ENCODE data around the gene SIRT3.
A peak's percentile ranks its signal among the peaks of the same experiment; 100 is the strongest.
"Not testable (repeated sequence)": the region's sequence is repeated elsewhere in the genome, so short reads cannot be mapped to it uniquely, and the experiment has no call there.

Gene SIRT3

GRCh38 chr11:240315-240714 lies 4.2 kb upstream of the SIRT3 start:
- no peak for DNase-seq (ENCODE audit: low read depth in 3 of 3)

GRCh38 chr11:238346-238745 lies 2.2 kb upstream of the SIRT3 start:
- not testable (repeated sequence) for DNase-seq (ENCODE audit: low read depth in 3 of 3)

GRCh38 chr11:236774-237767 lies 929 bp upstream of the SIRT3 start, which contains the start of gene PSMD13:
Gene PSMD13, plus strand, starts transcription at chr11:236976. Its CDS starts 74 bp downstream, at chr11:237050.
- DNase-seq (ENCODE audit: low read depth in 3 of 3), result peak; percentile 85 to 91 (median 85)

GRCh38 chr11:235609-235996 lies 539 bp downstream of the SIRT3 start:
- peak in 2 of 3 donors; percentile 36 to 66 for DNase-seq (ENCODE audit: low read depth in 3 of 3)

GRCh38 chr11:235180-235579 lies 962 bp downstream of the SIRT3 start:
- no peak for DNase-seq (ENCODE audit: low read depth in 3 of 3)

- DNase-seq (ENCODE audit: low read depth in 3 of 3), result no peak
Observed at GRCh38 chr11:232783-233565, 3.2 kb downstream of the SIRT3 start.

DNA sequence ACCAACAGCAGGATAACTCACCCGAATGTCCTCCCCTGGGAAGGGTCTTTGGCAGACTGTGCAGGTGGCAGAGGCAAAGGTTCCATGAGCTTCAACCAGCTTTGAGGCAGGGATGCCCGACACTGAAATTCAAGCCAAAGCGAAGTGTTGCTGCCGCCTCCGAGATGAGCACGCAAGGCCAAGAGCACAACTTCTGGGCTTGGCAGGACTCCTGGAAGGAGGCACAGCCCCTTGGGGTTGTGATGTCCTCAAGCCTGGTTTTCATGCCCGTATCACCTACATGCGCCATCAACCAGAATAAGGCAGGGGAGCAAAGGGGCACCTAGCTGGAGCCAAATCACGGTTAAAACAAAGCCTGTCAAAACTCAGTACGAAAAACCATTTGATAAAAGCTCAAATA lies 5.7 kb downstream of the SIRT3 start:
- DNase-seq (ENCODE audit: low read depth in 3 of 3), result no peak

GRCh38 chr11:227824-228379 lies 8.2 kb downstream of the SIRT3 start:
- no peak for DNase-seq (ENCODE audit: low read depth in 3 of 3)

DNA sequence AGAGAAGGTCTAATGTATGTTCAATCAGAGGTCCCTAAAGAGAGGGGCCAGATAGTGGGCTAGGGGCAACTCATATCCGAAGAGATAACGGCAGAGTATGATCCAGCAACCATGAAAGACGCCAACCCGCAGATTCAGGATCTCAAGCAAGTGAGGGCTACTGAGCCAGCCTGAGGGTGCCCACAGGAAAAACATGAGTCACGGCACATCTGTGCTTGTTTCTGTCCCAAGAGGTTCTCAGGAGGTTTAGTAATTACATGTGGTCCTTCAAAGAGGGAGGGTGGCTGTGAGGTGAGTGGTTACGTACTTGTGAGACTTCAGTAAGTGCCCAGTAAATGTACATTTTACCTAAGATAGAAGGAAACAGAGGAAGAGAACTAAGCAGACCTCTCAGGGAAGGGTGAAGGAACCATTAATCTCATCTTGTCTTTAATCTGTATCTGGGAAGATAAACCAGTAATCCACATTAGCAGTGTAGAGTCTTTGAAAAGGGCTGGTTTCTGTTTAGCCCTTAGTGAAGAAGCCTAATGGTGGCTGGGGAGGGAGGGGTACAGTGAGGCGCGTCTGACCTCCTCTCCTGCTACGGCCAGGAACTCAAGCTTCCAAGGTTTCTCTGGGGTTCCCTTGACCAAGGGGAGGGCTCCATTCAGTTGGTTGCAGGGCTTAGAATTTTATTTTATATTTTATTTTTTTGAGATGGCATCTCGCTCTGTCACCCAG lies 10.2 kb downstream of the SIRT3 start:
- no peak for DNase-seq (ENCODE audit: low read depth in 3 of 3)

GRCh38 chr11:224424-224823 lies 11.7 kb downstream of the SIRT3 start:
- no peak for DNase-seq (ENCODE audit: low read depth in 3 of 3)

DNA sequence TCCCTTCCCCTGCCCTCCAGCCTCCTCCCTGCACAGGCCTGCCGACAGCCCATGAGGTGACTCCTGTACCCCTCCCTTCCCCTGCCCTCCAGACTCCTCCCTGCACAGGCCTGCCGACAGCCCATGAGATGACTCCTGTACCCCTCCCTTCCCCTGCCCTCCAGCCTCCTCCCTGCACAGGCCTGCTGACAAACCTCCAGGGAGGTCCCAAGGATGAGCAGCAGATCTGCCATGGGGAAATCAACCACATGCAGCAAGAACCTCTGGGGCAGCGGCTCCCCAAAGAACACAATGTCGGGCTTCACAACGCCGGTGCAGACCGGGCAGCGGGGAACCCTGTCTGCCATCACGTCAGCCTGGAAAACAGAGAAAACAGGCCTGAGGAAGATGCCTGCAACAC lies 12.3 kb downstream of the SIRT3 start:
- DNase-seq (ENCODE audit: low read depth in 3 of 3), result no peak

GRCh38 chr11:223026-223789 lies 12.9 kb downstream of the SIRT3 start:
- DNase-seq (ENCODE audit: low read depth in 3 of 3), result no peak

- DNase-seq (ENCODE audit: low read depth in 3 of 3), result no peak
Observed at GRCh38 chr11:221998-222789, 13.9 kb downstream of the SIRT3 start.

DNA sequence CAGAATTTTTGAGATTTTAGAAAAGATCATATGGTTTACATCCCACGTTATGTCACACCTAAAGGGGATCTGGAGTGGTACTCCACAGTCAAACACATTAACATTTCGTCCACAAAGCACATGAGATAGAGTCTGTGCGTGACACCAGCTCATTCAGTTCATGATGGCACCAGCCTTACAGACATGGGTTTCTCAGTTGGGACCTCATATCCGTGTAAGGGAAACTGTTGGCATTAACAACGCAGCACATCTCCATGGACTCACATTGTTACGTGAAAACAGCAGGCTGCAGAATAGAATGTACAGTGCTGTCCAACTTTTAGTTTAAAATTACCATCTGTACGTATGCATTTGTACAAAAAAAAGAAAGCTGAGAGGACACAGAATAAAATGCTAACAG lies 14.6 kb downstream of the SIRT3 start:
- no peak for DNase-seq (ENCODE audit: low read depth in 3 of 3)

GRCh38 chr11:220641-221215 lies 15.4 kb downstream of the SIRT3 start:
- DNase-seq (ENCODE audit: low read depth in 3 of 3), result not testable (repeated sequence)

DNA sequence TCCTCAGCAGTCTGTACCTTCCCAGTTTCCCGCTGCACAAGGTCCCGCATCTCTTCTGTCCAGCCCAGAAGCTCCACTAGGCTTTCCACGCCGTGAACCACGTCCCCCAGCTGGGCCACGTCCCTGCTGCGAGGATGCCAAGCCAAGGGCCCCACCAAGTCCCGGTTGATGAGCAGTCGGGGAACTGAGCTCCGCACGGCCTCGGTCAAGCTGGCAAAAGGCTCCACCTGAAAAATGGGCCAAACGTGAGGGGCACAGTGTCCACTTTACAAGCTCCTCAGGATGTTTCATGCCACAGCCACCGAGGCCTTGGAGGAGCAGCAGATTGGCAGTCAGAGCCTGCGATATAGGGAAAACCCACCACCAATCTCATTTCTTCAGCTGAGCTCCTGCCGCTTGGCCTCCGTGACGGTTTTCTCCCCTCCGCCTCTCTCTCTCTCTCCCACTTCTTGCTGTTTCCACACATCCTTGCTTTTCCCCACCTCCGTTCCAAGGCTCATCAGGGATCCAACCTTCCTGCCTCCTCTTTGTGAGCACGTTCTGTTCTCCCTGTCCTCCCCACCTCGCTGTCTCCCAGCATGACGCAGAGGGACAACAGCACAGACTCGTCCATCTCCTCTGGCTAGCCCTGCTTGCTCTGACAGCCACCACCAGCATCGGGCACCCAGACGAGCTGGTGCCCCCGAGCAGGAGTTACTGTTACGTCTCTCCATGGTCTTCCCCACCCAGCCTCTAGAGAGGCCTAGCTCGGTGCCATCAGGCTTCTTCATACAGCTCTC lies 17.1 kb downstream of the SIRT3 start:
- no peak for DNase-seq (ENCODE audit: low read depth in 3 of 3)

DNA sequence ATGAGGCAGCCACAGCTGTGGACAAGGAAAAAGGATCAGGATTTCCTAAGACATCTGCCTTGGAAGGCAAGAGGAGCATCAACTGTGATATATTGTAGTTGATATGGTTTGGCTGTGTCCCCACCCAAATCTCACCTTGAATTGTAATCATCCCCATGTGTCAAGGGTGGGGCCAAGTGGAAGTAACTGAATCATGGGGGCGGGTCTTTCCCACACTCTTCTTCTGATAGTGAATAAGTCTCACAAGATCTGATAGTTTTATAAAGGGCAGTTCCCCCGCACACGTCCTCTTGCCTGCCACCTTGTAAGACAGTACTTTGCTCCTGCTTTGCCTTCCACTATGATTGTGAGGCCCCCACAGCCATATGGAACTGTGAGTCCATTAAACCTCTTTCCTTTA lies 18.4 kb downstream of the SIRT3 start:
- DNase-seq (ENCODE audit: low read depth in 3 of 3), result no peak

DNA sequence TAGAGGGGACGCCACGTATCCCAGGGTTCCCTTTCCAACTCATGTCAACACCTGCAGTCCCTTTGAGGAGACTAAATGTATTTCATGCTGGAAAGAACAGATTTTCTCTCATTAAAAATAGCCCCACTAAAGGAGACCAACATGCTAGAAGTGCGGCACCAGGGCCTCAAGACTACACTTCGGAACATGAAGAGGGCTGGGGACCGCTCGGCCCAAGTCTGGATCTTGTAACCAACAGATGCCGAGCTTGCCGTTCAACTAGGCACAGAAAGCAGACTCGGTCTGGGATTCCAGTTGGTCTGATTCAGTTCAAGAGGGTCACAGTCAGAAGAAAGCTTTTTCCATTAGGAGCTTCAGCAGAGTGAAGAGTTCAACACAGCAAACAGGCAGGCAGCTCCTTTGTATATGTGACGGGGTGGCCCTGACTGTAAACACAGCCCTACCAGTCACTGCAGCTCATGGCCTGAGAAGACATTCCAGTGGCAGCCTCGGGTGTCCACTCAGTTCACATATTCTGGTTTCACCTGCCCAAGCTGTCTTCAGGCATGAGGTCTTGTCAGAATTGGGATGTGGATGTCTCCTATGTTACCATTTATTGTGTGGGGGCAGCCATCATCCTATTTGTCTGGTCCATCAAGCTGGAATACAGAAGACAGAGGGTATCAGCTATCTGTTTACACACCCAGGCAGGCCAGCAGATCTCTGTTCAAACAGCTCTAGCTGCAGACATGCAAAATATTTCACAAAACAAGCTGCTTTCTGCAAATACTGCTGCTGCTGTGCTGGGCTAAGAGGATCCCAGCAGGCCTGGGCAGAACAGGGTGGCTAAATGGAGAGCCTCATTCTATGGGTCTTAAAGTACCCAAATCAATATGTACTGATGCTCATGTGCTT lies 19.8 kb downstream of the SIRT3 start:
- DNase-seq (ENCODE audit: low read depth in 3 of 3), result no peak

Data from stimulated activated CD4-positive, alpha-beta T cell treated with anti-CD3 and anti-CD28 coated beads, TNF-alpha, amount 100 ng/mL, for 48 hours (primary cell).